ENCODE data around the gene DFFB. TPM values are rescaled to one million over a fixed set of nuclear protein-coding genes. Genes with fewer than 3 reads are reported as not detected.

DFFB gene
- total RNA-seq, 1 donor from 2014 or later: 9.3 TPM

- intact Hi-C loops (cut with DNase I): no loop called here
- ATAC-seq: no peak
- no peak for DNase-seq (ENCODE audit: low spot score)
These were observed 7.6 kb downstream of the DFFB start for GRCh38 chr1:3864884-3865283.

GRCh38 chr1:3865606-3866160 lies 8.4 kb downstream of the DFFB start:
- ATAC-seq (no peak), DNase-seq (ENCODE audit: low spot score) (no peak)
- intact Hi-C loops (cut with DNase I): no loop called here

- DNase-seq (ENCODE audit: low spot score): no peak
These were observed 11.3 kb downstream of the DFFB start for GRCh38 chr1:3868464-3869006.

GRCh38 chr1:3869751-3870301 lies 12.6 kb downstream of the DFFB start:
- ATAC-seq: no peak

More at GRCh38 chr1:3868464-3869006, 11.3 kb downstream of the DFFB start:
- intact Hi-C loops (cut with DNase I): no loop called here
- ATAC-seq: peak; percentile 45

GRCh38 chr1:3871451-3871805 lies 14.2 kb downstream of the DFFB start:
- intact Hi-C loops (cut with DNase I): no loop called here
- DNase-seq (ENCODE audit: low spot score) (no peak), ATAC-seq (no peak)

More at GRCh38 chr1:3869751-3870301, 12.6 kb downstream of the DFFB start:
- intact Hi-C loops (cut with DNase I): no loop called here
- DNase-seq (ENCODE audit: low spot score): no peak

- intact Hi-C loops (cut with DNase I): no loop called here
- ATAC-seq: no peak
- DNase-seq (ENCODE audit: low spot score): no peak
These were observed 15.3 kb downstream of the DFFB start for GRCh38 chr1:3872546-3872945.

- ATAC-seq: no peak
- intact Hi-C loops (cut with DNase I): no loop called here
These were observed 17.5 kb downstream of the DFFB start for GRCh38 chr1:3874736-3875135.

GRCh38 chr1:3876716-3877115 lies 19.4 kb downstream of the DFFB start:
- DNase-seq (ENCODE audit: low spot score) (peak; percentile 54), ATAC-seq (no peak)
- intact Hi-C loops (cut with DNase I): no loop called here

More at GRCh38 chr1:3874736-3875135, 17.5 kb downstream of the DFFB start:
- peak; percentile 9 for DNase-seq (ENCODE audit: low spot score)

GRCh38 chr1:3879099-3879498 lies 21.8 kb downstream of the DFFB start:
- ATAC-seq (no peak), DNase-seq (ENCODE audit: low spot score) (no peak)

GRCh38 chr1:3879787-3880428 lies 22.6 kb downstream of the DFFB start:
- ATAC-seq (no peak), DNase-seq (ENCODE audit: low spot score) (peak; percentile 26)
- intact Hi-C loops (cut with DNase I): no loop called here

More at GRCh38 chr1:3879099-3879498, 21.8 kb downstream of the DFFB start:
- intact Hi-C loops (cut with DNase I): no loop called here

GRCh38 chr1:3880429-3881192 lies 23.3 kb downstream of the DFFB start:
- ATAC-seq (no peak), DNase-seq (ENCODE audit: low spot score) (peak; percentile 30)
- intact Hi-C loops (cut with DNase I): no loop called here

- no peak for DNase-seq (ENCODE audit: low spot score)
- intact Hi-C loops (cut with DNase I): no loop called here
- no peak for ATAC-seq
These were observed 23.9 kb downstream of the DFFB start for GRCh38 chr1:3881193-3881480.

- ATAC-seq: no peak
- DNase-seq (ENCODE audit: low spot score): no peak
- intact Hi-C loops (cut with DNase I): no loop called here
These were observed 26.1 kb downstream of the DFFB start for GRCh38 chr1:3883194-3883925.

- no peak for ATAC-seq
- DNase-seq (ENCODE audit: low spot score): peak; percentile 35
- intact Hi-C loops (cut with DNase I): no loop called here
These were observed 27.7 kb downstream of the DFFB start for GRCh38 chr1:3884966-3885365.

GRCh38 chr1:3885611-3886010 lies 28.3 kb downstream of the DFFB start:
- ATAC-seq: no peak
- DNase-seq (ENCODE audit: low spot score): peak; percentile 26
- intact Hi-C loops (cut with DNase I): no loop called here

GRCh38 chr1:3886106-3886670 lies 28.9 kb downstream of the DFFB start:
- intact Hi-C loops (cut with DNase I): no loop called here
- no peak for ATAC-seq
- peak; percentile 26 for DNase-seq (ENCODE audit: low spot score)

- no peak for ATAC-seq
- peak; percentile 6 for DNase-seq (ENCODE audit: low spot score)
- intact Hi-C loops (cut with DNase I): no loop called here
These were observed 29.4 kb downstream of the DFFB start for GRCh38 chr1:3886691-3887090.

- DNase-seq (ENCODE audit: low spot score) (no peak), ATAC-seq (no peak)
- intact Hi-C loops (cut with DNase I): no loop called here
These were observed 31.0 kb downstream of the DFFB start for GRCh38 chr1:3888301-3888700.

GRCh38 chr1:3889936-3890335 lies 32.7 kb downstream of the DFFB start:
- ATAC-seq: no peak
- intact Hi-C loops (cut with DNase I): no loop called here
- no peak for DNase-seq (ENCODE audit: low spot score)

Measured in sciatic nerve (tissue), 2 donors.